ENCODE measurements around the gene USP7.

GRCh38 chr16:8964462-8964861, 756 bp upstream of the USP7 start:
- no peak for TF ChIP-seq CTCF (IDR thresholded peaks at IDR 0.05)
- no peak for TF ChIP-seq POLR2AphosphoS5 (IDR thresholded peaks at IDR 0.05; ENCODE audit: low read depth, low read length)
- no peak for TF ChIP-seq SMC3 (IDR thresholded peaks at IDR 0.05; ENCODE audit: low read depth, low read length)
- no peak for TF ChIP-seq YY1 (IDR thresholded peaks at IDR 0.05; ENCODE audit: low read depth)
- TF ChIP-seq EP300 (IDR thresholded peaks at IDR 0.05; ENCODE audit: borderline replicate concordance in 1 of 2, low read depth in 1 of 2, low read length in 1 of 2), result no peak
- no peak for TF ChIP-seq GATA2 (CRISPR knock-in tag; IDR thresholded peaks at IDR 0.05)
- TF ChIP-seq RFX5 (IDR thresholded peaks at IDR 0.05; ENCODE audit: low read length), result no peak
- no peak for TF ChIP-seq FOXM1 (IDR thresholded peaks at IDR 0.05; ENCODE audit: low read depth)
